Fibroblast of skin of left biceps (primary cell): Measurements from ENCODE around the gene KIAA1328.
"Not testable (repeated sequence)": the region's sequence is repeated elsewhere in the genome, so short reads cannot be mapped to it uniquely, and the experiment has no call there.

Source experiments
- DNase-seq, 2 experiments: peaks; one replicate each; pipeline ENCODE4 v3.0.0-alpha.2; 2013; ENCODE audit warnings: low read depth in 2 of 2

KIAA1328 gene

DNA sequence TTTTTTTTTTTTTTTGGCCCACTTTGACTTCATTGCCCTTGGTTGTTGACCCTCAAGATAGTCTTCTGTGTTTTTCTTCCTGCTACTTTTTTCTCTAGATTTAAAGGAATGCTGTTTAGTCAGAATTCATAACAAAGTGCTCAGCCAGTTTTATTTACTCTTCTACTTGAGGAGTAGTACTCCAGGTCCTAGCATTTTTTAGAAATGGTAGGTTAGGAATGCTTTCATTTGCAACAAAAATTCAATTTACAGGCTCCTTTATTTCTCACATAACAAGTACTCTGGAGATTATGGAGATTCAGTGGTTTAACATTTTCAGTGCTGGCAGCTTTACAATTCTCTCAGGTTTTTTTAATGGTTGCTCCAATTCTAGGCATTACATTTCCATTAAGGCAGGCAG lies 58.2 kb downstream of the KIAA1328 start:
- DNase-seq: no peak

DNA sequence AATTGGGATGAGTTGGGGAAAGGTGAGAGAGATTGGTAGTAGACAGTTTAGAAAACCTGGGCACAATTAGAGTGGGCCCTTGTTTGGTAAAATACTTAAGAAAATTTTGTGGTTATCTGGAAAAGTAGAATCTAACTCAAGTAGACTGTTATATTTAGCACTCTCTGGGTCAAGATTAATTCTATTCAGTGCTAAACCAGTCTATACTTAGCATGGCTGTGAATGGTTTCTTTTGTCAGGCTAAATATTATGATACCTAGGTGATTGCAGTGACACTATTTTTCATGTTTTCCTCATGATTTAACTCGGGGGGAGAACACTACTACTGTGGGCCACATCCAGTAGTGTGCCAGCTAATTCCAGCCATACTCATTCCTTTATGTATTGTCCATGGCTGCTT lies 58.9 kb downstream of the KIAA1328 start:
- no peak for DNase-seq

DNA sequence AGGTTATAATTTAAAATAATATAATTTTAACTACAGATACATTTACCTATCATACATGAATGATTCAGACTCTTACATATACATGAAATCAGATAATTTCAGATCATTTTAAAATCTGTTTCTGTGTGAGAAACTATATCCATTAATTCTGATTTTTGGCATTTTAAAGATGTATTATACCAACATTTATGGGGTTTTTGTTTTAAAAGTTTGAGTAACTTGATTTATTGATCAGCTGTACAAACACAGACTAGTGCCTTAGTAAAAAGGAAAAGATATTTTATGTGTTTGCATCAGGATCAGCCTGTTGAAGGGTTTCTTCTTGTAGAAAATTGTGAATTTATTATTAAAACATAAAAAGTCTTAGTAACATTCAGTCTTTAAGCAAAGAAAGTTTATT lies 59.9 kb downstream of the KIAA1328 start:
- no peak for DNase-seq

DNA sequence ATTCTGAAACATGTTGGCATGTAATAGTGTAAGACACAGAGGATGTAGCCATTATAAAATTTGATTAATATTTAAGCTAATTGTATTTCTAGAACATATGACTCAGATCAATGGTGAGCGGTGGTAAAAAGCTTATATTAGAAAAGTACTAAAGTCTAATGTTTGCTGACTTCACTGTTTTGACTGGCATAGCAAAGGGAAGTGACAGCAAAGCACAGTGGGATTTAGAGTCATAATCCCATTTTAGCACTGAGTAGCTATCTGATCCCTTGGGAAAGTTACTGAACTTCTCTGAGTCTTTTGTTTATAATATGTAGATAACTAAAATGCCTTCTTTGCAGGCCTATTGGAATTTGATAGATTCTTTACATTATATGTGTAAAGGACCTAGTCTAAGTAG lies 60.4 kb downstream of the KIAA1328 start:
- no peak for DNase-seq

DNA sequence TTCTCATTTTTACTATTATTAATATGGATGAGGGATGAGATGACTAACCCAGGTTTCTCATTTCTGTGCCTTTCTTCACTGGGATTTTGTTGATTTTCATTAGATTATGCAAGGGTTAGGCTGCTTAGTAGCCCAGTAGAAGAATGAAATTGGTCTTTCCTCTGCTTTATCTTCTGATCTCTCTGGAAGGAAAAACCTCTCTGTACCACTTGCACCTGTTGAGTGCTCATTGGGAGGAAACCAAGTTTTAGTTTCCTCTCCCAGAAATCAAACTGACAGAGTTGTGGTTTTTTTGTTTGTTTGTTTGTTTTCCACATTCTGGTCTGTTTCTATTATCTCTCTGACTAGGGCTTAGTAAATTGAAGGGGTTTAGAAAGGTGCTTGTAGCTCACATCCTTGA lies 60.8 kb downstream of the KIAA1328 start:
- no peak for DNase-seq

DNA sequence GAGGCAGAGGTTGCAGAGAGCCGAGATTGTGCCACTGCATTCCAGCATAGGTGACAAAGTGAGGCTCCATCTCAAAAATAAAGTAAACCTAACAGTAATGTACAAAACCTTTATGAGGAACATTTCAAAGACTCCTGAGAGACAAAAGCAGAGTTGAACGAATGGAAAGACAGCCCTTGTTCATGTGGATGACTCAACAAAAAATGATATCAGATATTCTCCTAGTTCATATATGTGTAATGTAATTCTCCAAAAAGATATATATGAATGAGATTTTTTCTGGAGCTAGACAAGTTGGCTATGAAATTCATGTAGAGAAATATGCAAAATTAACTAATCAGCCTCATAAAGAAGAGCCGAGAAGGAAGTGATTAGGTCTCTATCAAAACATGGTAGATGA lies 61.7 kb downstream of the KIAA1328 start:
- DNase-seq: no peak

DNA sequence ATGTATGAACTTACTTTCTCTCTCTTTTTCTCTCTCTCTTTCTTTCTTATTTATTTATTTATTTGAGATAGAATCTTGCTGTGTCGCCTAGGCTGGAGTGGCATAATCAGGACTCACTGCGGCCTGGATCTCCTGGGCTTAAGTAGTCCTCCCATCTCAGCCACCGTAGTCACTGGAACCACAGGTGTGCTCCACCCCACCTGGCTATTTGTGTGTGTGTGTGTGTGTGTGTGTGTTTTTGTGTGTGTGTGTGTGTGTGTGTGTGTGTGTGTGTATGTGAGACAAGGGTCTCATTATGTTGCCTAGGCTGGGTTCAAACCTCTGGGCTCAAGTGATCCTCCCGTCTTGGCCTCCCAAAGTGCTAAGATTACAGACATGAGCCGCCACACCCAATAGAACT lies 64.3 kb downstream of the KIAA1328 start:
- DNase-seq: no peak

DNA sequence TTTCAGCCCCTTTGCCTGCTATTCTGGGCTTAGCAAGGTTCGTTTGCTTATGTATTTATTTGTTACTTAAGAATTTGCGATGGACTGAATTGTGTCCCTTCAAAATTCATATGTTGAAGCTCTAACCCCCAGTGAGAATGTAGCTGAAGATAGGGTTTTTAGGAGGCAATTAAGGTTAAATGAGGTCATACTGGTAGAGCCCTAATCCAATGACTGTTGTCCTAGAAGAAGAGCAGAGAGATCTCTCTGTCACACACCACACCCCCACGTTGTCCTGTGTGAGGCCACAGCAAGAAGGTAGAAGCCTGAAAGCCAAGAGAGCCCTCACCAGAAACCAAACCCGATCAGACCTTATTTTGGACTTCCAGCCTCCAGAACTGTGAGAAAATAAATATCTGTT lies 66.7 kb downstream of the KIAA1328 start:
- DNase-seq: no peak

DNA sequence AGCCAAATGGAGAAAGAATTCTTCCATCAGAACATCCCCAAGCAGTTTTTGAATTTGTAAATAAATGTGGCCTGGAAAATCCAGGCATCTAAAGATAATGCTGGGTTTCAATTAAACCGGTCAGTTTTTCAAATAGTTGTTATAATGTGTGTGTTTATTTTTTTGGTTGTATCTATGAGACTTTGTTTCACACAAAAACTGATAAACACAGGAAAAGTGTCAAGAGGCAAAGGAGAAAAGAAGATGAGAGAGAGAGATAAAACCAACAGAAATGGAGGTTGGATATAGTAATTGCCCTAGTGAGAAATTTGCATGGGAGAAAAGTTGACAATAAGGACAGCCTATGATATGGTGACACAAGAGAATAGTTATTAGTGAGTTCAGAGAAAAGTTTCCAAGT lies 68.3 kb downstream of the KIAA1328 start:
- no peak for DNase-seq

DNA sequence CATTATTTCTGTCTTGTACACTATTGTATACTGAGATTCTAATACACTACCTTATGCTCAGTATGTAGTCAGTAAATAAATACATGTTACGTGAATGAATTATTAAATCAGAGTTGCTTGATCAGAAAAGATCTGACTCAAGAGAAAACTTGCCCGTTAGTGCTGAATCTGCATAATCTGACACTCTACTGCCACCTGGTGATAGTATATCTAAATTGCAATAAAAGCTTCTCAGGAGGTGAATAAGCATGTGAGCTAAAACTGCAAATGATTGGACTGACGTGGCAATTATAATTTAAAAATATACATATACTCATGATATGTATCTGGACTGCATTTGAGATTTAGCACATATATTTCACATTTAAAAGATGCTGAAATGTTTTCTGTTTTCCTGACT lies 70.4 kb downstream of the KIAA1328 start:
- DNase-seq: no peak

DNA sequence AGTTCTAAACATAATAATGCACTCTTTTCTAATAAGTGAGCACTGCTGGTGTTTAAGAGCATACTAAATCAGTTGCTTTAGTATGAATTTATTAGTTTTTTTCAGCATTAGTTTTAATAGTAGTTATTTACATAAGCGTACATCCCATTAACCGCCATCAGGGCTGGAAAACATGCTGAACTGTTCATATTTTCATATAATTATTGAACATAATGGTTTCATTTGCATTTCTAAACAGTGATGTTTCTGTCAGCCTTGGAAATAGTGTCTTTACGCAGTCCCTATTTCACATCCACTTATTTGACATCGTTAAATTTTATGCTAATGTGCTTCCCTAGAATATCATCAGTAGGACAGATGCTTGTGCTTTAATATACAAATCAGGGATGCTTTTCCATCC lies 71.5 kb downstream of the KIAA1328 start:
- DNase-seq: no peak

DNA sequence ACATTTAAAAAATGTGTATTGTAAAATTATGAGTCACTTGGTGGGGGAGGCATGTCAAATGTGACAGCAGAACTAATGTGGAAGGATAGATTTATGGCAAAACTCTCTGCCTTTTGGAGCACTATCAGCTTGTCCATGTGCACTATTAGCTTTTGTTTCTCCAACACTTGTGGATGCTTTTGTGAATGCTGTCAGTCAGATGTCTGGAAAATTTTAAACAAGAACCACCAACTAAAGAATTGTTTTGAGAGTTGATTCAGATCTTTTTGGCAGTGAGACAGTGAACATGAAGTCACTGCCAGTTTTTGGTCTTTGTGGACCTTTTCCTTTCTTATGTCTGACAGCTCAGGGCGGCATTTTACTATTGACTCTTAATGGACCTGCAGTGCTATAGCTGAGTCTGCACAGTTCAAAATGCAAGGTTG lies 72.4 kb downstream of the KIAA1328 start:
- DNase-seq: no peak

DNA sequence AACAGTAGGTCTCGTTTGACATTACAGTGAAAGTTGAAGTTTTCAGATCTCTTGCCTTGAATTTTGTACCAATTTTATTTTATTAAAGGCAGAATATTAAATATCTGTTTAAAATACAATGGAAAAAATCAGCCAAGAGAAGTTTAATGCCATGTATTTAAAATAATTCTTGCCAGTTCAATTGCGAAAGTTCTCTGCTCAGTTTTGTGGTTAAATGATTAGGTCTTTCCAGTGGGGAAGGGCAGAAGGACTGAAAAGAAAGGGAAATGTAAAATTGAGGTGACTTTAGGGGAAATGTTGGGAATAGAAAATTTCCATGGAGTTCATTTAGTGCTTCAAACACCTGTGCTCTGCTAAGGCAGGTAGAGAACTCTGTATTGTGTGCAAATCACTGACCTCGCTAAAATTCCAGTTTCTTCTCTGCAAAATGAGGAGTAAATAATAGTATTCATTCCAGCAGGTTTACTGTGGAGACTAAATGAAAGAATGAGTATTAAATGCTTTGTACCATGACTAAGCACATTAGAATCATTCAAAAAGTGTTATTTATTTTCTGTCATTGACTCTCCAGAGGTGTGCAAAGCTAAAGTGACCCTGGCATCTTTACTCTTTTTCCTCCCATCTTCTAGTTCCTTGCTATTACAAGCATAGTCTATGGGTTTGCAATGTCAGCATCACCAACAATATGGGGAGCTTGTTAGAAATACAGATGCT lies 74.4 kb downstream of the KIAA1328 start:
- no peak for DNase-seq

DNA sequence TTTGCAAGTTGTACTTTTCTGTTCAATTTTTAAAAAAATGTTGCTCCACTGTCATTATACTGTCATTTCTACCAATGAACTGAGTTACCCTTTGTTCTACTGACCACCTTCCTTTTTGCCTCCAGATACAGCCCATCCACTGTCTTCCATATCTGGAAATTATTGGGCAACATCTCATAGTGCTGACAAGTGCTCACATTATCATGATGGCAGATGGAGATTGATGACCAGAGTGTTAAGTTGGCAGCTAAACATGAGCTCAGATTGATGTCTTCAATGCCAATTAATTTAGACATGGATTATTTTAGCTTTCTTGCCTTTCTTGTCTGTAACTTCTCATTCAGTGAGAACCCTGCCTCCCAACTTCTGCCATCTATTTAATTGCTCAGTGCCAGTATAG lies 76.6 kb downstream of the KIAA1328 start:
- no peak for DNase-seq

DNA sequence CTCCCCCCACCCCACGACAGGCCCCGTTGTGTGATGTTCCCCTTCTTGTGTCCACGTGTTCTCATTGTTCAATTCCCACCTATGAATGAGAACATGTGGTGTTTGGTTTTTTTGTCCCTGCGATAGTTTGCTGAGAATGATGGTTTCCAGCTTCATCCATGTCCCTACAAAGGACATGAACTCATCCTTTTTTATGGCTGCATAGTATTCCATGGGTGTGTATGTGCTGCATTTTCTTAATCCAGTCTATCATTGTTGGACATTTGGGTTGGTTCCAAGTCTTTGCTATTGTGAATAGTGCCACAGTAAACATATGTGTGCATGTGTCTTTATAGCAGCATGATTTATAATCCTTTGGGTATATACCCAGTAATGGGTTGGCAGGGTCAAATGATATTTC lies 80.4 kb downstream of the KIAA1328 start:
- DNase-seq: not testable (repeated sequence)

DNA sequence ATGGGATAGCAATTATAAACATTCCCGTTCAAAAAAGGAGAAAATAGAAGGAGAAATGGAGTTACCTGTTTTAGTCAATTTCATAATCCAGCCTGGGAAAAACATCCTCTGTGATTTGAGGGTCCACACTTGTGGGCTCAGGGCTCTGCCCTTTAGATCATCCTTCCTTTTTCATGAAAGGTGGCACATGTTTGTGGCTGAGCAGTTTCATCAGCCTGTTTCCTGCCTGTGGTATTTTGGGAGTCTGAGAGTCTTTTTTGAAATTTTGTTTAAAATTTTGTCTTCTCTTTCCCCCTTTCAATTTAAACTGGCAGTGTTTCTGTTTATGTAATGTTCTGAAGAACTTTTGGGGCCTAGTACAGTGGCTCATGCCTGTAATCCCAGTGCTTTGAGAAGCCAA lies 84.0 kb downstream of the KIAA1328 start:
- DNase-seq: no peak

DNA sequence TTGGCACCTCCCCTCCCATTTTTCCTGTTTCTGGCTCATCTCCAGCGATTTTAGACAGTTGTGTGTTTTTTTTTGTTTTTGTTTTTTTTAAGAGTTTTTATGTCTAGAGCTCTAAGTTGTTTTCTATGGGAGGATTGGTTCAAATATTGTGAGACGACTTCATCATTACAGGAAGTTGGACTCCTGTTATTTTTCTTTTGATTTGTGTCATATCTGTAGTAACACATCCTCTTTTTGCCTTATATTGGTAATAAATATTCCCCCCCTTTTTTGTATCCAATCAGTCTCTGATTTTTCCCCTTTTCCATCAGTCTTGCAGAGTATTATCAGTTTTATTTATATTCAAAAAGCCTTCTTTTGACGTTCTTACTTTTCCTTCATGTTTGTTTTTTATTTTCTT lies 89.0 kb downstream of the KIAA1328 start:
- no peak for DNase-seq

DNA sequence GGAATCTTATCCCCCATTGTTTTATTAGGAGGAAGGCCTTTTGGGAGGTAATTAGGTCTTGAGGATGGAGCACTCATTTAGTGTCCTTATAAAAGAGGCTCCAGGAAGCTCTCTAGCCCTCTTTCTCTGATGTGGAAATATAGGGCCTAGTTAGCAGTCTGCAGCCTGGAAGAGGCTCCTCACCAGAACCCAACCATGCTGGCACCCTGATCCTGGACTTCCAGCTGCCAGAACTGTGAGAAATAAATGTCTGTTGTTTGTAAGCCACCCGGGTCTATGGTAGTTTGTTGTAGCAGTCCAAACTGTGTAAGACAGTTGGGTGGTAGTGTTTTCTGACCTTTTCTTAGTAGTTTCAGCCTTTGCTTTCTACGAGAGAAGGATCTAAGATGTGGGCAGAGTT lies 100.7 kb downstream of the KIAA1328 start:
- no peak for DNase-seq

DNA sequence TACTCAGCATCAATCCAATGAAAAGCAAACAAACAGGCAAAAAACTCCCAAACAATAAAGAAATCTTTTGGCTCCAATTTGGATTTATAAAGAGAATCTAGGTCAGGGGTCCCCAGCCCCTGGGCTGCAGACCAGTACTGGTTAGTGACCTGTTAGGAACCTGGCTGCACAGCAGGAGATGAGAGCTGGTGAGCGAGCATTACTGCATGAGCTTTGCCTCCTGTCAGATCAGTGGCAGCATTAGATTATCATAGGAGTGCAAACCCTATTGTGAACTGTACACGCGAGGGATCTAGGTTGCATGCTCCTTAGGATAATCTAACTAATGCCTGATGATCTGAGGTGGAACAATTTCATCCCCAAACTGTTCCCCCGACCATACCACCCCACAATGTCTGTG lies 102.2 kb downstream of the KIAA1328 start:
- no peak for DNase-seq

DNA sequence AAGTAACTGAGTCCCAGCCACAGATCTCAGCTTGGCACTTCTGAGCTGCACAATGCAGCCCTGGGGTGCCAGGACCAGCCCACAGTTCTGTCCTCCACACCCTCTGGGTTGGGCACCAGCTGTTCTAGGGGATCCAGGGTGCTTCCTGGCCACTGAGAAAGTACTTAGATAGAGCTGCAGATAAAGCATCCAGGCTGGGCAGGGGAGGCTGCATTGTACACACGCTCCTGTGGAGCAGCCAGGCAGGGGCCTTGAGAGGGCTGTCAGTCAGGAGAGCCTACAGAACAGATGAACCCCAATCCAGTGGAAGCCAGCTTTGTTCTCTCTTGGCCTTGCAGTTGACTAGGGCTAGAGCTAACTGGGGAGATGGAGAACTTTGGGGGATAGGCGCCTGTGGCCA lies 104.6 kb downstream of the KIAA1328 start:
- no peak for DNase-seq

DNA sequence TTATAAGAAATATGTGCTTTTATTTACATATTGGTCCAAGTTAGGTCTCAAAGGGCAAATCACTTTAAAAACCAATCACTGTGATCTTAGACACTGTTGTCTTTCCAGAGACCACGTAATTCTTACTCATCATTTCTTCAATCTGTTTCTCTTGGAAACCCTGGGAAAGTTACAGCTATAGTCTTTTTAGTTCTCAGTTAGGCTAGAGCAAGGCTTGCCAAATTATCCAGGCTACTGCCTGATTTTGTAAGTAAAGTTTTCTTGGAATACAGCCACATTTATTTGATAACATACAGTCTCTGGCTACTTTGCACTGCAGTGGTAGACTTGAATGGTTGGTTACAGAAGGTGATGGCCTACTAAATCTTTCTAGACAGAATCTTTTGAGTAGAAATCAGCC lies 106.0 kb downstream of the KIAA1328 start:
- DNase-seq: peak; percentile 13 to 28

DNA sequence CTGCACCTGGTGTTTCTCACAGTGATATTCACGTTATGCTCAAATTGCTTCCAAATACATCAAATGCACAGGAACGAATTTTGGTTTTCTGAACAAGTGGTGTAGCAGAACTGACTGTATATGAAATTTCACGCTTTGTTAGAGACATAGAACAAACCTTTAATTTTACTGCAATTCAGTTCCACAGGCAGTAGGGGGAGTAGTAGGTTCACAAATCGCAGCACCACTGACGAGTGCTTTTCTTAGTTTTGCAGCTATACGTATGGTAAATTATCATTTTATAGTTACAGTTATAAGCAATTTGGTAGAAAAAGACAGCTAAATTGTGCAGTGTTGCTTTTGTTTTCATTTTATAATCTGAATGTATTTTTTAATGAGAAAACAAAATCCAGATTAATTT lies 113.3 kb downstream of the KIAA1328 start:
- DNase-seq: peak in 1 of 2 experiments; percentile 5

DNA sequence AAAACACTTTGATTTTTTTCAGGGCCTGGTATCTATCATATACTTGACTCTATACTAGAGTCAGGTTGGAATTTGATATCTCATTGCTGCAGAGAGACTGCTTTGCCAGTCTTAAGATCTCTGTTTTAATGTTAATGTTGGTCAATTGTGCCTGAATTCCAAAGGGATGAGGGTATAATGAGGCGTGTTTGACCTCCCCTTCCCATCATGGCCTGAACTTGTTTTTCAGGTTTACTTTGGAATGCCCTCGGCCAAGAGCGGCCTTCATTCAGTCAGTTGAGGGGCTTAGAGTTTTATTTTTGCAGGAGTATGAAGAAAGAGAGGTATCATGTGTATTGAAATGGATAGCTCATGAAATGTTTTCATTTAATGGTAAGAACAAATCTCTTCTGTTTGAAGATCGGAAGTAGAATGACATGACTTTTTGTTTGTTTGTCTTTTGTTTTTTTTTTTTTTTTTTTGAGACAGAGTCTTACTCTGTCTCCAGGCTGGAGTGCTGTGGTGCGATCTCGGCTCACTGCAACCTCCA lies 119.0 kb downstream of the KIAA1328 start:
- DNase-seq: no peak

DNA sequence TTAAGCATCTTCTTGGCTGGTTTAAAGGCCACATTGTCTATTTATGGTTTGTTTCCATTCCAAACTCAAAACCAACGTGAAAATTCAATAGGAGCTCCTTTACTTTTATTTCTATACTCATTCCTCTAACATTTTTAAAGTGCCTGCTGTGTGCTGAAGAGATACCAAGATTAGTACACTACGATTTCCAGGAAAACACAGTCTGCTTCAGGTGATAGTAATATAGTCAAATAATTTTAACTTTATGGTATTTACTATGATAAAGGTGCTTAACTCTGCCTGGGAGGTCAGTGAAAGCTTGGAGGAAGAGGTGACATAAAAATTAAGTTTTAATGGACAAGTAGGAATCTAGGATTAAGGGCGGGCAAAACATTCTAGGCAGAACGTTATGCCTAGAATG lies 121.4 kb downstream of the KIAA1328 start:
- no peak for DNase-seq
